Osteocyte (in vitro differentiated cells): ENCODE data around the gene KRTAP19-2. TPM values are rescaled to one million over a fixed set of nuclear protein-coding genes. Genes with fewer than 3 reads are reported as not detected.

Source experiments
- DNase-seq: peaks from one replicate; pipeline ENCODE4 v3.0.0; 2021; ENCODE audit warnings: mixed read lengths; ENCODE audit not compliant: unreplicated experiment; ENCODE audit errors: extremely low spot score
- H3K27ac Mint-ChIP-seq: one replicate; pipeline ENCODE4 v1.8.0; 2021; ENCODE audit warnings: mild to moderate bottlenecking, mixed read lengths; ENCODE audit not compliant: unreplicated experiment
- H3K27me3 Mint-ChIP-seq: one replicate; pipeline ENCODE4 v1.8.0; 2021; ENCODE audit warnings: mixed read lengths; ENCODE audit not compliant: unreplicated experiment
- H3K36me3 Mint-ChIP-seq: one replicate; pipeline ENCODE4 v1.8.0; 2021; ENCODE audit warnings: mixed read lengths; ENCODE audit not compliant: unreplicated experiment
- H3K4me1 Mint-ChIP-seq: one replicate; pipeline ENCODE4 v1.8.0; 2021; ENCODE audit warnings: mixed read lengths; ENCODE audit not compliant: unreplicated experiment
- H3K4me3 Mint-ChIP-seq: one replicate; pipeline ENCODE4 v1.8.0; 2021; ENCODE audit warnings: mild to moderate bottlenecking, moderate library complexity, mixed read lengths; ENCODE audit not compliant: unreplicated experiment
- H3K9me3 Mint-ChIP-seq: one replicate; pipeline ENCODE4 v1.8.0; 2021; ENCODE audit warnings: mixed read lengths; ENCODE audit not compliant: unreplicated experiment
- total RNA-seq: library from RNA; stranded (reverse); gene quantifications from 2 replicates; pipeline ENCODE4 v1.2.1, GENCODE V29; 2021
- TF ChIP-seq, protein P1 (sequence below): fragments of 200-600 bp; sonication (generic); IDR thresholded peaks from 2 replicates; pipeline ENCODE4 v1.5.0; 2021; ENCODE audit warnings: antibody characterized with exemption, mild to moderate bottlenecking, moderate library complexity

KRTAP19-2 gene
- total RNA-seq, 1 donor from 2014 or later: not detected

- no peaks in the 10 kb centered on the region for H3K27me3 Mint-ChIP-seq
- no peak within 1 kb of the TSS for H3K4me3 Mint-ChIP-seq
- no peaks in the 10 kb centered on the region for H3K4me1 Mint-ChIP-seq
- DNase-seq: no peak
- TF ChIP-seq, protein P1, sequence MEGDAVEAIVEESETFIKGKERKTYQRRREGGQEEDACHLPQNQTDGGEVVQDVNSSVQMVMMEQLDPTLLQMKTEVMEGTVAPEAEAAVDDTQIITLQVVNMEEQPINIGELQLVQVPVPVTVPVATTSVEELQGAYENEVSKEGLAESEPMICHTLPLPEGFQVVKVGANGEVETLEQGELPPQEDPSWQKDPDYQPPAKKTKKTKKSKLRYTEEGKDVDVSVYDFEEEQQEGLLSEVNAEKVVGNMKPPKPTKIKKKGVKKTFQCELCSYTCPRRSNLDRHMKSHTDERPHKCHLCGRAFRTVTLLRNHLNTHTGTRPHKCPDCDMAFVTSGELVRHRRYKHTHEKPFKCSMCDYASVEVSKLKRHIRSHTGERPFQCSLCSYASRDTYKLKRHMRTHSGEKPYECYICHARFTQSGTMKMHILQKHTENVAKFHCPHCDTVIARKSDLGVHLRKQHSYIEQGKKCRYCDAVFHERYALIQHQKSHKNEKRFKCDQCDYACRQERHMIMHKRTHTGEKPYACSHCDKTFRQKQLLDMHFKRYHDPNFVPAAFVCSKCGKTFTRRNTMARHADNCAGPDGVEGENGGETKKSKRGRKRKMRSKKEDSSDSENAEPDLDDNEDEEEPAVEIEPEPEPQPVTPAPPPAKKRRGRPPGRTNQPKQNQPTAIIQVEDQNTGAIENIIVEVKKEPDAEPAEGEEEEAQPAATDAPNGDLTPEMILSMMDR: no peak
- H3K27ac Mint-ChIP-seq: no peak within 1 kb of the TSS
- no peaks in the 10 kb centered on the region for H3K9me3 Mint-ChIP-seq
- no peaks in the 10 kb centered on the region for H3K36me3 Mint-ChIP-seq
Measured at GRCh38 chr21:30497065-30497464, 9.8 kb upstream of the KRTAP19-2 start, which contains the start of gene KRTAP19-4. Gene KRTAP19-4 (minus strand): TSS chr21:30497165. CDS start chr21:30497110, 55 bp downstream.

DNA sequence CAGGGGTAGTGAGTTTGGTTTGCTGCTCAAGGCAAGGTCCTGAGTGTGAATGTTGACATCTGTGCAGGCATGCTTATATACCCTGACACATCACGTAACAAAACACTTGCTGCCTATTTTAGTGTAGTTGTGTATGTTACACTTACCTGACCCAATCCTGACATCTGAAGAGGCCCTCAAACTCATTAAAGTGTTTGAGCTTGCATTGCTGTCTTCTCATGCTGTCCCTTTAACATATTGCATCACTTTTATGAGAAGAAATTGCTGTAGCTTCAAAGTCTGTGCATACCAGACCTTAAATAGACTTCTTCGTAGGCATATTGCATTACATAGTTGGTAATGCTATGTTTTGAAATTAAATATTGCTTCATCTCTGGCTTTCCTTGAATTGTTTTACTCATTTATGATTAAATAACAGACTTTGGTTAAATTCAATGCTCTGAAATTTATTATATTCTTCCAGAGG, 4.8 kb upstream of the KRTAP19-2 start, which contains the start of gene KRTAP19-3:
KRTAP19-3 (minus strand) TSS at position 51 of the 466 bp plus-strand sequence. CDS start 56 bp downstream, outside the sequence.
- Mint-ChIP-seq H3K36me3 (no peaks in the 10 kb centered on the region), H3K4me3 (no peak within 1 kb of the TSS), H3K27me3 (no peaks in the 10 kb centered on the region), H3K27ac (no peak within 1 kb of the TSS), H3K9me3 (peaks cover 4% of the 10 kb centered on the region), H3K4me1 (no peaks in the 10 kb centered on the region)
- no peak for DNase-seq
- TF ChIP-seq, protein P1: no peak

GRCh38 chr21:30486180-30486579, 1.1 kb downstream of the KRTAP19-2 start:
- TF ChIP-seq, protein P1: no peak
- no peak for DNase-seq
- H3K9me3 Mint-ChIP-seq: no peaks in the 10 kb centered on the region
- no peak overlapping the region for H3K27ac Mint-ChIP-seq
- no peak overlapping the region for H3K4me3 Mint-ChIP-seq
- no peaks in the 10 kb centered on the region for H3K27me3 Mint-ChIP-seq
- H3K4me1 Mint-ChIP-seq: no peaks in the 10 kb centered on the region
- H3K36me3 Mint-ChIP-seq: no peaks in the 10 kb centered on the region

DNA sequence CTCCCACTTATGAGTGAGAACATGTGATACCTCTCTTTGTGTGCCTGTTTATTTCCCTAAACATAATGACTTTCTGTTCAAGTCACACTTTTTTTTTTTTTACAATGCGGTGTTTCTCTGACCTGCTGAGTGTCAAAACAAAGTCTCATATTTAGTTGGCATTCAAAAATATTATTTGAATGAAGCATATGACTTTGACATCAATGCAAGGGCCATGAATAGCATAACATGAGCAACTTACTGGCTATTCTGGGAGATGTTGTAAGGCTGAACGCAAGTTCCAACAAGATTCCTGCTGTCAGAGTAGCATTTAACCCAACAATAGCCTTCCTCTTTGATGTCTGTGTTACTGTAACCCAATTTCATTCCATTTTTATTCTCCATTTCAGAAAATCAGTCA, 5.1 kb downstream of the KRTAP19-2 start:
- DNase-seq: no peak
- H3K36me3 Mint-ChIP-seq: no peaks in the 10 kb centered on the region
- TF ChIP-seq, protein P1: no peak
- H3K27me3 Mint-ChIP-seq: no peaks in the 10 kb centered on the region
- H3K4me1 Mint-ChIP-seq: no peaks in the 10 kb centered on the region
- no peaks in the 10 kb centered on the region for H3K9me3 Mint-ChIP-seq
- H3K4me3 Mint-ChIP-seq: no peak overlapping the region
- no peak overlapping the region for H3K27ac Mint-ChIP-seq

DNA sequence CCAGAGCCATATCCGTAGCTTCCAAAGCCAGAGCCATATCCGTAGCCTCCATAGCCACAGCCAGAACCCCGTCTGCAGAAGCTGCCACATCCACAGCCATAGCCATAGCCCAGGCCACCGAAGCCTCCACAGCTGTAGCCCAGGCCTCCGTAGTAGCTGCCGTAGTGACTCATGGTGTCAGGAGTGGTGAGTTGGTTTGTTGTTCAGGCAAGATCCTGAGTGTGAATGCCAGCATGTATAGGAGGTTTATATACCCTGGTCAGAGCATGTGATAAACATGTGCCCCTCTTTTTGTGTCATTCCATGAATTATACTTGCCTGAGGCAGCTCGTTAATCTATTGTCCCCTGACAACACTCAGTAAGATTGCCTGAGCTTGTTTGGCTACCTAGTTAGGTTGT, 7.1 kb downstream of the KRTAP19-2 start, which contains the start of gene KRTAP19-1:
KRTAP19-1 (minus strand) TSS at position 223 of the 400 bp plus-strand sequence; CDS start at position 173, 50 bp downstream.
- Mint-ChIP-seq H3K4me1 (no peaks in the 10 kb centered on the region), H3K36me3 (no peaks in the 10 kb centered on the region), H3K4me3 (no peak within 1 kb of the TSS), H3K27me3 (peaks cover 3% of the 10 kb centered on the region), H3K27ac (no peak within 1 kb of the TSS), H3K9me3 (no peaks in the 10 kb centered on the region)
- no peak for DNase-seq
- TF ChIP-seq, protein P1: no peak
